Sigmoid colon (tissue), 7 donors: ENCODE measurements around the gene MSANTD2. TPM values are rescaled to one million over a fixed set of nuclear protein-coding genes. Genes with fewer than 3 reads are reported as not detected.

ENCODE experiments used
- DNase-seq: peaks from one replicate; pipeline ENCODE4 v3.0.0-alpha.2; 2019
- H3K27ac ChIP-seq, 4 donors: fragments of 200-600 bp; sonication (generic); one replicate each; pipeline ENCODE4 v1.5.1; 2016 to 2019; ENCODE audit warnings: mild to moderate bottlenecking in 1 of 4
- H3K27me3 ChIP-seq, 3 donors: fragments of 200-600 bp; sonication (generic); one replicate each; pipeline ENCODE4 v1.5.1; 2019; ENCODE audit warnings: mild to moderate bottlenecking in 1 of 3
- H3K36me3 ChIP-seq, 4 donors: fragments of 200-600 bp; sonication (generic); one replicate each; pipeline ENCODE4 v1.5.1; 2016 to 2019
- H3K4me1 ChIP-seq, 4 donors: fragments of 200-600 bp; sonication (generic); one replicate each; pipeline ENCODE4 v1.5.1; 2017 to 2019
- H3K4me3 ChIP-seq, 4 donors: fragments of 200-600 bp; sonication (generic); one replicate each; pipeline ENCODE4 v1.5.1; 2017 to 2019; ENCODE audit warnings: mild to moderate bottlenecking in 2 of 4, moderate library complexity in 1 of 4
- H3K9me3 ChIP-seq, 4 donors: fragments of 200-600 bp in 3 of 4; sonication (generic) in 3 of 4; one replicate each; pipeline versions ENCODE4 v1.5.1 to v1.6.1; 2013 to 2019
- EP300 ChIP-seq, 4 donors: sonication (generic); formaldehyde crosslinking; IDR thresholded peaks; one replicate each; pipeline ENCODE4 v1.6.1; 2017; ENCODE audit warnings: antibody characterized with exemption in 4 of 4
- POLR2A ChIP-seq, 2 donors: fragments of 450-650 bp; IDR thresholded peaks; one replicate each; pipeline ENCODE4 v1.6.1; 2016; ENCODE audit warnings: antibody characterized with exemption in 2 of 2, mild to moderate bottlenecking in 2 of 2, moderate library complexity in 2 of 2
- POLR2AphosphoS5 ChIP-seq, 4 donors: sonication (generic); formaldehyde crosslinking; IDR thresholded peaks; one replicate each; pipeline ENCODE4 v1.6.1; 2017; ENCODE audit warnings: antibody characterized with exemption in 4 of 4
- WGBS, 2 donors: extraction: QIAGEN DNeasy Blood & Tissue Kit; methylation state at CpG; one replicate each; pipeline ENCODE4 v1.1.7; 2013; 5-methylcytosine and 5-hydroxymethylcytosine counted together
- intact Hi-C: fragments of 100-400 bp; cut with DNase I; formaldehyde crosslinking; loops from one replicate; pipeline ENCODE4 v1.15.1; 2023
- polyA plus RNA-seq, 3 donors: library from polyadenylated mRNA; stranded (reverse); fragments of 200-250 nt; gene quantifications; one replicate each; pipeline ENCODE4 v1.2.3, GENCODE V29; 2013
- total RNA-seq, 4 donors: library from RNA; depleted of rRNA; stranded (reverse); fragments of >200 nt; gene quantifications; one replicate each; pipeline ENCODE4 v1.1.0, GENCODE V29; 2016
- TF ChIP-seq, protein P1 (sequence below), 4 experiments: fragments of 450-650 bp in 3 of 4; fragments of 200-600 bp in 1 of 4; IDR thresholded peaks; one replicate each; pipeline ENCODE4 v1.5.1; 2016 to 2019; ENCODE audit warnings: antibody characterized with exemption in 4 of 4, mild to moderate bottlenecking in 3 of 4, moderate library complexity in 2 of 4
- donor health status: healthy with polysubstance abuse.
- donor health status: Bipolar disorder and iron deficiency.
- donor health status: healthy.

Gene MSANTD2
- total and polyA plus RNA-seq, 7 donors: 1.6 to 23.8 (median 8.6) TPM

DNA sequence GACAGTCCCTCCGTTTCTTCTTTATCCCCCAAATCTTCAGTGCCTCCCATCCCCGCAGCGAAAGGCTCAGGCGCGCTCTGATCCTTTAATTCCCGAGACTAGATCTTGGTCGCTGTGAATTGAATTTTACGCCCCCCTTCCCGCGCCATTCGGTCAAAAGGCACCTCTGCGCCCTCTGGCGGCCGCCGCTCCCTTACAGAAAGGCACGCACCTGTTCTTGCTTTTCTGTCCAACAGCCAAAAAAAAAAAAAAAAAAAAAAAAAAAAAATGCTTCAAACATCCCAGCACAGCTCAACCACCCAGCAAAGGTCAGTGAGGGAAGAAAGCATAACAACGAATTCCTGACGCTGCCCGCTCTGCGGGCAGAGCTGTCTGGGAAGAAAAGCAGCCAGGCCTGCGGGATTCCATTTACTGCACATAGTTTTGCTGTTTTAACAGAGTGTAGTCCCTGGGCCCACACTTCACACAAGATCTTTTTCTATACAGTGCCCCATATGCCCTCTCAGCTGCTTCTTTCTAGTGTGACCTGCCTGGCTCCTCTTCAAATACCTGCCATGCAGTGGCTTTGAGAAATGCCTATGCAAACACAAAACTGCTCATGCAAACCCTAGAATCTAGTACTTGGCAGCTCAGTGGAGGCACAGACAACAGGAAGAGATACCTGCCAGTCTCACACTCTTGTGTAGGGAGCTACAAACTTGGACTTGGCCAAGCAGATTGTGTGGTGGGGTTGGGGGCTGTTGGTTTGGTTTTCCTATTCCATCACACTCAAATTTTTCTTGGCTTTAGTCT, 36.9 kb downstream of the MSANTD2 start:
- Histone ChIP-seq H3K4me3 (peak overlapping the region; percentile 6 to 45 (median 42)), H3K4me1 (peaks cover 0 to 43% (median 40%) of the 10 kb centered on the region in 4 donors), H3K27me3 (peaks cover 39 to 54% (median 44%) of the 10 kb centered on the region in 3 donors), H3K27ac (peak overlapping the region; percentile 54 to 76 (median 68)), H3K36me3 (peaks cover 0 to 21% (median 8%) of the 10 kb centered on the region in 4 donors), H3K9me3 (no peaks in the 10 kb centered on the region)
- TF ChIP-seq POLR2A (IDR thresholded peaks at IDR 0.05): no peak
- TF ChIP-seq, protein P1, sequence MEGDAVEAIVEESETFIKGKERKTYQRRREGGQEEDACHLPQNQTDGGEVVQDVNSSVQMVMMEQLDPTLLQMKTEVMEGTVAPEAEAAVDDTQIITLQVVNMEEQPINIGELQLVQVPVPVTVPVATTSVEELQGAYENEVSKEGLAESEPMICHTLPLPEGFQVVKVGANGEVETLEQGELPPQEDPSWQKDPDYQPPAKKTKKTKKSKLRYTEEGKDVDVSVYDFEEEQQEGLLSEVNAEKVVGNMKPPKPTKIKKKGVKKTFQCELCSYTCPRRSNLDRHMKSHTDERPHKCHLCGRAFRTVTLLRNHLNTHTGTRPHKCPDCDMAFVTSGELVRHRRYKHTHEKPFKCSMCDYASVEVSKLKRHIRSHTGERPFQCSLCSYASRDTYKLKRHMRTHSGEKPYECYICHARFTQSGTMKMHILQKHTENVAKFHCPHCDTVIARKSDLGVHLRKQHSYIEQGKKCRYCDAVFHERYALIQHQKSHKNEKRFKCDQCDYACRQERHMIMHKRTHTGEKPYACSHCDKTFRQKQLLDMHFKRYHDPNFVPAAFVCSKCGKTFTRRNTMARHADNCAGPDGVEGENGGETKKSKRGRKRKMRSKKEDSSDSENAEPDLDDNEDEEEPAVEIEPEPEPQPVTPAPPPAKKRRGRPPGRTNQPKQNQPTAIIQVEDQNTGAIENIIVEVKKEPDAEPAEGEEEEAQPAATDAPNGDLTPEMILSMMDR (IDR thresholded peaks at IDR 0.05): peak; percentile 34 to 59 (median 58)
- peak; percentile 86 for DNase-seq
- intact Hi-C loops: loop anchor here (2.0 kb wide), 3 partner anchors 37 to 95 kb away; partner anchors contain the start of gene MSANTD2
- WGBS, 2 donors: 2 to 6% methylated on average over 21 of the region's 21 CpGs

DNA sequence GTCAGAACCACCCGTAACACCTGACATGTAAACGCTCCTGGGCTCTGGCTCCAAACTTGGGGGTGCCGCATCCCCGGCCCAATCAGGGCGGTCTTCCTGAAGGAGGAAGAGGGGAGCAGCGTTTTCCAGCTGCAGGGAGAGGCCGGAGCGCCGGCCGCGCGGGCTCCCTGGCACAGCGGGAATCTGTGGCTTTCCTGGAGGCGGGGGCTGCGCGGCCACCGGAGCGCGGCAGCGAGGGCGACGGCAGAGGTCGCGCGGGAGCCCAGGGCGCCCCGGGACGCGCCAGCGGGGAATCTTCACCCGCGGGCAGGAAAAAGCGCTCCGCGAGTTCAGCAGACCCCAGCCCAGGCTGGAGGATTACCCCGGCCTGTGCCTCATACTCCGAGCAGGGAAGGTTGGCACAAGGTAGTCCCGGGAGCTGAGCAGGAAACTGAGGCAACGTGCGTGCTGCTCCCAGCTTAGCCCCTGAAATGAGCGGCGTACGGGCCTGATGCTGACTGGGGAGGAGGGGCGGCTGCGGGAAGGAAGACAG, 37.5 kb downstream of the MSANTD2 start:
- no peak for DNase-seq
- 1% methylated on average over 45 of the region's 45 CpGs for WGBS, 2 donors

DNA sequence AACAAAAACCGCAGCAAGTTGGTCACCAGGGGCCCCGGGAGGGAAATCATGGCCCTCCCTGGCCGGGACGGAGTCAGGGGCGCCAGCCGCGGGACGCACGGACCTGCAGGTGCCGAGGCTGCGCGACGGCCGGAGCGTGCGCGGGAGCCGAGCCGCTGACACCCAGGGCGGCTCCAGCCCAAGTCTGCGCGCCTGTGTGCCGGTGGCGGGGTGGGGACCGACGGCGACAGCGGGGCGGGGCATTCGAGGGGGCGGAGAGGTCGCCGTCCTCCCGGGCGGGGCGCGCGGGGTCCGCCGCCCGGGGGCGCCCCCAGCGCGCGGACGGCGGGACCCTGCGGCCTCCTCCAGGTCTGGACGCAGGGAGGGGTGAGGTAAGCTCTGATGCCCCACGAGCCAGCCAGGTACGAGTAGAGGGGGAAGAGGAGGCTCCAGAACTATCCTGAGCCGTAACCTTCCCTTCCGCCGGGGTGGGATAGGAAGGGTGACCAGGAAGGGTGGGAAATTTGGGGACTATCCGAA, 38.0 kb downstream of the MSANTD2 start, which contains the start of gene ESAM:
ESAM (minus strand) TSS at position 186 of the 519 bp plus-strand sequence; CDS start at position 50, 136 bp downstream.
- H3K9me3 ChIP-seq: no peaks in the 10 kb centered on the region
- peak within 1 kb of the TSS; percentile 7 to 45 (median 42) for H3K4me3 ChIP-seq
- peaks cover 0 to 47% (median 44%) of the 10 kb centered on the region in 4 donors for H3K4me1 ChIP-seq
- peaks cover 0 to 12% (median 2%) of the 10 kb centered on the region in 4 donors for H3K36me3 ChIP-seq
- intact Hi-C loops: loop anchor here (2.0 kb wide), 3 partner anchors 39 to 93 kb away; partner anchors contain the start of gene MSANTD2
- TF ChIP-seq POLR2AphosphoS5 (IDR thresholded peaks at IDR 0.05) (peak in 3 of 4 donors; percentile 49 to 76 (median 71)), POLR2A (IDR thresholded peaks at IDR 0.05) (no peak)
- DNase-seq: no peak
- peaks cover 42 to 66% (median 56%) of the 10 kb centered on the region in 3 donors for H3K27me3 ChIP-seq
- WGBS, 2 donors: 0 to 1% methylated on average over 55 of the region's 55 CpGs
- peak within 1 kb of the TSS; percentile 54 to 76 (median 68) for H3K27ac ChIP-seq

More for the DNA sequence above, 37.5 kb downstream of the MSANTD2 start:
- H3K4me3 ChIP-seq: peak overlapping the region; percentile 6 to 45 (median 42)
- peaks cover 0 to 17% (median 7%) of the 10 kb centered on the region in 4 donors for H3K36me3 ChIP-seq
- TF ChIP-seq, protein P1 (IDR thresholded peaks at IDR 0.05): no peak
- TF ChIP-seq POLR2AphosphoS5 (IDR thresholded peaks at IDR 0.05) (no peak), EP300 (IDR thresholded peaks at IDR 0.05) (no peak), POLR2A (IDR thresholded peaks at IDR 0.05) (no peak)
- H3K9me3 ChIP-seq: no peaks in the 10 kb centered on the region
- intact Hi-C loops: loop anchor here (2.0 kb wide), 3 partner anchors 38 to 94 kb away; partner anchors contain the start of gene MSANTD2
- H3K27ac ChIP-seq: peak overlapping the region; percentile 54 to 76 (median 68)
- peaks cover 0 to 47% (median 44%) of the 10 kb centered on the region in 4 donors for H3K4me1 ChIP-seq
- peaks cover 42 to 61% (median 51%) of the 10 kb centered on the region in 3 donors for H3K27me3 ChIP-seq

DNA sequence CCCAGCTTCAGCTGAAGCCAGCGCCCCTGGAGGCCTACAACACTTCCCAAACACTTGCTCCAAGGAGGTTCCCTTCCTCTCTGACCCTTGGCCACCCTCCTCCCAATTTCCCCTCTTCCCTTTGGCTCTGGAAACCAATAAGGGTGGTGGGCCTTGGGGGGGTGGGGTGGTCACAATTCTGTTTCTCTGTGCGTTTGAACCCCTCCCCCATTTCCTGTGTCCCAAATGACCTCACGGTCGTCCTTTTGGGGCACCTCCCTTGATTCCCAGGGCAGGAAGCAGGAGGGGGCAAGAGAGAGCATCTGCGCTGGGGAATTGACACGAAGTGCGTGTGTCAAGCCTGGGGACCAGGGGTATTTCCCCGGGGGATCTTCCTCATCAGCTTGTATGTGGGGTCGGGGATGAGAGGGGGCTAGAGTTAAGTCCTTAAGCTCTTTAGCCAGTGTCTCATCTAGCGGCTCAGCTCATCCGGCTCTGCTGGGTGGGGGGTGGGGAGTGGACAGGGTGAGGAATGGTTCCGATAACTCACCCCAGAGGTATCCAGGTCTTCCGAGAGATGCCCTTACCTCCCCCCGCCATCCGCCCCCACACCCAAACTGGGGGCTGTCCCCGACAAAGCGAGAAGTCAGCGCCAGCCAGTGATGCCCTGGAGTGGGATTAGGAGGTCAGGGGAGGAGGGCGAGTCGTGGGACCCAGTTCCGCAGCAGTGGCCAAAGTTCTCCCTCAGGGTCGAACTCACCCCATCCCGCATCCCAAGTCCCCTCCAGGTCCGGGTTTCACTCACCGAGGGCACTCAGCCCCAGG, 38.7 kb downstream of the MSANTD2 start:
- Histone ChIP-seq H3K27me3 (peaks cover 44 to 73% (median 63%) of the 10 kb centered on the region in 3 donors), H3K4me3 (peak overlapping the region; percentile 7 to 45 (median 42)), H3K36me3 (peaks cover 0 to 5% (median 0%) of the 10 kb centered on the region in 4 donors), H3K9me3 (no peaks in the 10 kb centered on the region), H3K4me1 (peaks cover 0 to 47% (median 44%) of the 10 kb centered on the region in 4 donors), H3K27ac (peak overlapping the region; percentile 54 to 76 (median 68))
- WGBS, 2 donors: 15 to 18% methylated on average over 25 of the region's 25 CpGs
- intact Hi-C loops: loop anchor here (2.0 kb wide), 3 partner anchors 39 to 93 kb away; partner anchors contain the start of gene MSANTD2
- TF ChIP-seq POLR2AphosphoS5 (IDR thresholded peaks at IDR 0.05) (peak in 1 of 4 donors; percentile 19), POLR2A (IDR thresholded peaks at IDR 0.05) (no peak)
- DNase-seq: no peak

DNA sequence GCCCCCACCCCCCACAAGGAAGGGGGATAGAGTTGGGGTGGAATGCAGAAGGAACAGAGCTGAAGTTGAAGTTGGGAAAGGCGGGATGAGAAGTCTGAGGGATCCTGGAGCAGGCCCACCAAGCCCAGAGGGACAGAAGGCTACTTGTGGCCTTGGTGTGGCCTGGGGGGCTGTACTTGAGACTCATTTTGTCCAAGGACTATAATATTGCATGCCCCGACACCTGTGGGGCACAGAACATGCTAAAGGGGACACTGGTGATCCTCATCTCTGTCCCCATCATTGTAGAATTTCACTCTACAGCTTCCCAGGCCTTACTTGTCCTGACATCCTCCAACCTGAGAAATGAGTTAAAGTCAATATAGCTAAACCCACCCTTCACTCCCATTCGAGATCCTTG, 39.4 kb downstream of the MSANTD2 start:
- Histone ChIP-seq H3K27ac (peak overlapping the region; percentile 54 to 76 (median 68)), H3K4me1 (peaks cover 0 to 47% (median 44%) of the 10 kb centered on the region in 4 donors), H3K27me3 (peaks cover 47 to 80% (median 70%) of the 10 kb centered on the region in 3 donors), H3K9me3 (no peaks in the 10 kb centered on the region), H3K36me3 (no peaks in the 10 kb centered on the region), H3K4me3 (peak overlapping the region; percentile 8 to 45 (median 42))
- no peak for DNase-seq
- WGBS, 2 donors: 77 to 87% methylated on average over 3 of the region's 3 CpGs
- intact Hi-C loops: no loop called here
- no peak for TF ChIP-seq POLR2A (IDR thresholded peaks at IDR 0.05)
- no peak for TF ChIP-seq POLR2AphosphoS5 (IDR thresholded peaks at IDR 0.05)
- TF ChIP-seq EP300 (IDR thresholded peaks at IDR 0.05): no peak
- TF ChIP-seq, protein P1 (IDR thresholded peaks at IDR 0.05): no peak
